HUES48 (cell line): ENCODE measurements around the gene PDE8B.

Experiments
- H3K27ac ChIP-seq: one replicate; pipeline ENCODE4 v1.7.0; 2013; ENCODE audit warnings: low read depth, low read length, inconsistent platforms
- H3K27me3 ChIP-seq: 2 replicates; pipeline ENCODE4 v1.6.1; 2013; ENCODE audit warnings: mild to moderate bottlenecking, low read length; ENCODE audit not compliant: control insufficient read depth, insufficient read depth
- H3K36me3 ChIP-seq: 2 replicates; pipeline ENCODE4 v1.6.1; 2013; ENCODE audit warnings: low read length; ENCODE audit not compliant: control insufficient read depth, insufficient read depth
- H3K4me1 ChIP-seq: 2 replicates; pipeline ENCODE4 v1.6.1; 2013; ENCODE audit warnings: mild to moderate bottlenecking, low read length; ENCODE audit not compliant: control insufficient read depth, insufficient read depth
- H3K4me3 ChIP-seq: 2 replicates; pipeline ENCODE4 v1.5.1; 2013; ENCODE audit warnings: mild to moderate bottlenecking, low read depth, low read length
- H3K9ac ChIP-seq: 2 replicates; pipeline ENCODE4 v1.6.1; 2013; ENCODE audit warnings: mild to moderate bottlenecking, low read depth, low read length, moderate library complexity
- H3K9me3 ChIP-seq: 2 replicates; pipeline ENCODE4 v1.6.1; 2013; ENCODE audit warnings: low read length; ENCODE audit not compliant: control insufficient read depth, insufficient read depth

PDE8B gene

GRCh38 chr5:77235846-77236721 is 25.6 kb downstream of the PDE8B start:
- Histone ChIP-seq H3K4me3 (no peak overlapping the region), H3K27ac (no peak overlapping the region), H3K36me3 (no peaks in the 10 kb centered on the region), H3K9me3 (no peaks in the 10 kb centered on the region), H3K4me1 (no peaks in the 10 kb centered on the region), H3K9ac (no peak overlapping the region), H3K27me3 (no peaks in the 10 kb centered on the region)

GRCh38 chr5:77239126-77239741 is 28.8 kb downstream of the PDE8B start:
- Histone ChIP-seq H3K4me1 (no peaks in the 10 kb centered on the region), H3K4me3 (no peak overlapping the region), H3K27ac (no peak overlapping the region), H3K9ac (no peak overlapping the region), H3K36me3 (no peaks in the 10 kb centered on the region), H3K27me3 (no peaks in the 10 kb centered on the region), H3K9me3 (no peaks in the 10 kb centered on the region)

- no peaks in the 10 kb centered on the region for H3K4me1 ChIP-seq
- no peak overlapping the region for H3K4me3 ChIP-seq
- no peaks in the 10 kb centered on the region for H3K36me3 ChIP-seq
- no peaks in the 10 kb centered on the region for H3K27me3 ChIP-seq
- H3K9me3 ChIP-seq: no peaks in the 10 kb centered on the region
- no peak overlapping the region for H3K27ac ChIP-seq
- H3K9ac ChIP-seq: no peak overlapping the region
Measured at GRCh38 chr5:77241444-77241843, 31.0 kb downstream of the PDE8B start.

GRCh38 chr5:77249475-77249874 is 39.0 kb downstream of the PDE8B start:
- H3K9ac ChIP-seq: no peak overlapping the region
- no peak overlapping the region for H3K27ac ChIP-seq
- H3K4me3 ChIP-seq: no peak overlapping the region
- H3K4me1 ChIP-seq: no peaks in the 10 kb centered on the region
- no peaks in the 10 kb centered on the region for H3K36me3 ChIP-seq
- no peaks in the 10 kb centered on the region for H3K27me3 ChIP-seq
- H3K9me3 ChIP-seq: no peaks in the 10 kb centered on the region

- no peaks in the 10 kb centered on the region for H3K9me3 ChIP-seq
- no peaks in the 10 kb centered on the region for H3K4me1 ChIP-seq
- no peaks in the 10 kb centered on the region for H3K36me3 ChIP-seq
- H3K27me3 ChIP-seq: no peaks in the 10 kb centered on the region
- no peak overlapping the region for H3K9ac ChIP-seq
- H3K4me3 ChIP-seq: no peak overlapping the region
- H3K27ac ChIP-seq: no peak overlapping the region
Measured at GRCh38 chr5:77250021-77250420, 39.5 kb downstream of the PDE8B start.

- H3K4me1 ChIP-seq: no peaks in the 10 kb centered on the region
- no peak overlapping the region for H3K27ac ChIP-seq
- H3K4me3 ChIP-seq: no peak overlapping the region
- no peaks in the 10 kb centered on the region for H3K27me3 ChIP-seq
- H3K9ac ChIP-seq: no peak overlapping the region
- no peaks in the 10 kb centered on the region for H3K36me3 ChIP-seq
- no peaks in the 10 kb centered on the region for H3K9me3 ChIP-seq
Measured at GRCh38 chr5:77251921-77252320, 41.4 kb downstream of the PDE8B start.

- Histone ChIP-seq H3K27ac (no peak overlapping the region), H3K27me3 (no peaks in the 10 kb centered on the region), H3K9ac (no peak overlapping the region), H3K9me3 (no peaks in the 10 kb centered on the region), H3K4me1 (peaks cover 6% of the 10 kb centered on the region), H3K36me3 (no peaks in the 10 kb centered on the region), H3K4me3 (no peak overlapping the region)
Measured at GRCh38 chr5:77255617-77256016, 45.1 kb downstream of the PDE8B start.

- Histone ChIP-seq H3K4me3 (no peak overlapping the region), H3K27ac (no peak overlapping the region)
Measured at GRCh38 chr5:77256406-77256805, 45.9 kb downstream of the PDE8B start.

GRCh38 chr5:77258652-77259051 is 48.2 kb downstream of the PDE8B start:
- Histone ChIP-seq H3K36me3 (no peaks in the 10 kb centered on the region), H3K4me3 (no peak overlapping the region), H3K9ac (no peak overlapping the region), H3K27ac (no peak overlapping the region), H3K27me3 (no peaks in the 10 kb centered on the region), H3K4me1 (peaks cover 6% of the 10 kb centered on the region), H3K9me3 (no peaks in the 10 kb centered on the region)

More at GRCh38 chr5:77256406-77256805, 45.9 kb downstream of the PDE8B start:
- Histone ChIP-seq H3K4me1 (peaks cover 6% of the 10 kb centered on the region), H3K36me3 (no peaks in the 10 kb centered on the region), H3K9ac (no peak overlapping the region), H3K27me3 (no peaks in the 10 kb centered on the region), H3K9me3 (no peaks in the 10 kb centered on the region)

- peaks cover 6% of the 10 kb centered on the region for H3K4me1 ChIP-seq
- no peak overlapping the region for H3K9ac ChIP-seq
- no peaks in the 10 kb centered on the region for H3K36me3 ChIP-seq
- H3K9me3 ChIP-seq: no peaks in the 10 kb centered on the region
- H3K27me3 ChIP-seq: no peaks in the 10 kb centered on the region
- H3K4me3 ChIP-seq: no peak overlapping the region
- H3K27ac ChIP-seq: no peak overlapping the region
Measured at GRCh38 chr5:77259476-77259875, 49.0 kb downstream of the PDE8B start.

GRCh38 chr5:77262697-77263096 is 52.2 kb downstream of the PDE8B start:
- no peak overlapping the region for H3K9ac ChIP-seq
- no peak overlapping the region for H3K4me3 ChIP-seq
- H3K36me3 ChIP-seq: no peaks in the 10 kb centered on the region
- H3K27ac ChIP-seq: no peak overlapping the region
- no peaks in the 10 kb centered on the region for H3K27me3 ChIP-seq
- peaks cover 6% of the 10 kb centered on the region for H3K4me1 ChIP-seq
- no peaks in the 10 kb centered on the region for H3K9me3 ChIP-seq
